Cerebellar nuclear complex (tissue), 1 donor: ENCODE results near the gene CEP350.
"Not testable (repeated sequence)": the region's sequence is repeated elsewhere in the genome, so short reads cannot be mapped to it uniquely, and the experiment has no call there.

Experiments used
- DNase-seq, 2 experiments: peaks; one replicate each; lab custom pipeline; 2025; lab: John Stamatoyannopoulos, UW

The CEP350 gene

DNA sequence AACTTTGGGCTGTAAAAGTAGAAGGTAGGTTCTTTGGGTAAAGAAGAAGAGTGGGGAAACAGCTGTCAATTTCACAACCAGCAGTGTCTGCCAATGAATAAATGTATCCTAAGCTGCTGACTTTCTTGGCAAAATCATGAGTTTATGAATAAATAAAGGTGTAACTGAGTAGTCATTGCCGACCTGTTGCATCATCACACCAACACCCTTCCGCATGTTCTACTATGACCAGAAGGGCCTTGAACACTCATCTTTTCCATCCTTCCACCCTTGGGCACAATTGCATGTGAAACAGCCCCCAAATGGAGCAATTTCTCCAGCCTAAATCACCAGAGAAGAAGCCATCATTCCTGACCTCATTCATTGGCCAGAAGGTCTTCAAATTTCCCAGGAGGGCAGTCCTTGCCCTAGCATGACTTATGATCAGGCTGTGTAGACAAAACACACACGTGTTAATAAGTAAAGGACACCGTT is 168.9 kb downstream of the CEP350 start:
- no peak for DNase-seq

DNA sequence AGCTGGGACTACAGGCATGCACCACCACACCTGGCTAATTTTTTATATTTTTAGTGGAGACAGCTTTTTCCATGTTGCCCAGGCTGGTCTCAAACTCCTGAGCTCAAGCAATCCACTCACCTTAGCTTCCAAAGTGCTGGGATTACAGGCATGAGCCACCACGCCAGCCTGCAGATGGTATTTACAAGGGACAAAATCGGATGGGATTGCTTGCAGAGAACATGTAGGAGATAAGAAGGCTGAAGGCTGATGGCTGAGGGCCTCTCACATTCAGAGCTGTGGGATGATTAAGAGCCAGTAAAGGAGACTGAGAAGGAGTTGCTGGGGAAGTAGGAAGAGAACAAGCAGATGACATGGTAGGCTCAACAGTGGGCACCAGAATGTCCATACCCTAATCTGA is 176.0 kb downstream of the CEP350 start:
- DNase-seq = no peak

DNA sequence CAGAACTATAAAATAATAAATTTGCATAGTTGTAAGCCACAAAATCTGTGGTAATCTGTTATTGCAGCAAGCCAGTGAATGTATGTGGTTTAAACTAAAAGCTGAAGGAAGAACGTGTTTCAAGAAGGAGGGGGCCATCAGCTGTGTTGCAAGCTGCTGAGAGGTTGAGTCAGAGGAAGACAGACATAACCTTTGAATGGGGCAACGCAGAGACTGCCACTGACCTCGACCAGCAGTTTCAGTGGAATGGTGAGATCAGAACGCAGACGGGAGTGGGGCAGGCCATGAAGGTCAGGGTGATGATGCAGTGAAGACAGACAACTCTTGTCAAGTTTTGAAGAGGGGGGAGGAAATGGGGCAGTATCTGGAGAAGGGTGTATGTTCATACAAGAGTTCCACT is 176.9 kb downstream of the CEP350 start:
- DNase-seq = no peak

DNA sequence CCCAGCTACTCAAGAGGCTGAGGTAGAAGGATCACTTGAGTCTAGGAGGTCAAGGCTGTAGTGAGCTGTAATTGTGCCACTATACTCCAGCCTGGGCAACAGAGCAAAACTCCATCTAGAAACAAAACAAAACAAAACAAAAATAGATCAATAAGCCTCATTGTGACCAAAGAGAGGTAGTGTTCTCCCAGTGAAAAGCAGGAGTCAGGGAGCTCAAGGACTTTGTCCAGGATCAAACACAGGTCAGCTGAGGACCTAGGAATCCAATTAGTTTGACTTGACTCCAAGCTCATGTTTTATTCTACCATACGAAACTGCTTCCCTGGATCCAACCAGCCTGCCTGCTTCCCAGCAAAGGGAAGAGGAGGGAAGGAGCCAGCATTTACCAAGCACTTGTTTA is 178.6 kb downstream of the CEP350 start:
- DNase-seq = no peak

DNA sequence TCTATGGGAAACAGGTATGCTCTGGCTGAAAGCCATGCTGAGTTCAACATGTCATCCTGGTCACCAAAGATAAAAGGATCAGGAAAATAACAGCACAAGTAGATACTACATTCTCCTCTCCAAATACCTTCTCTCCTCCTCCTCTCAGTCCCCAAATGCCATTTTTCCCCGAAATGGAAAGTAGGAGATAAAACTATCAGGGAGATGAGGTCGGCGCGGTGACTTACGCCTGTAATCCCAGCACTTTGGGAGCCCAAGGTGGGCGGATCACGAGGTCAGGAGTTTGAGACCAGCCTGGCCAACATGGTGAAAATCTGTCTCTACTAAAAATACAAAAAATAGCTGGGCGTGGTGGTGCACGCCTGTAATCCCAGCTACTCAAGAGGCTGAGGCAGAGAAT is 179.1 kb downstream of the CEP350 start:
- not testable (repeated sequence) for DNase-seq

DNA sequence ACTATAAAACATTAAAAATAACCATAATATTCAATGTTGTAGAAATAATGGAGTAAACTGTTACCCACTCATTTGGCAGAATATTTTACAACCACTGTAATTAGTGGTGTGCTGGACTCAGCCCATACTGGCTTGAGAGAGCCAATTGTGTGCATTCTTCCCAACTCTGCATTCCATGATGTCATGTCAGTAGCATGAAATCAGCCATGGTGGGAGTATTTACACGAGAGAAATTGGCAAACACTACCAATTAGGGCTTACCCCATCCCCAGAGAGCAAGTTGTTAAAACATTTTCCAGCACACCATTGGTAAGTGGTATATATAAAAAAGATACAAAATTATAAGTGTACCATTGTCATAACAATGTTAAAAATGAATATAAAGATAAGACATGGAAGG is 180.9 kb downstream of the CEP350 start:
- DNase-seq = no peak

DNA sequence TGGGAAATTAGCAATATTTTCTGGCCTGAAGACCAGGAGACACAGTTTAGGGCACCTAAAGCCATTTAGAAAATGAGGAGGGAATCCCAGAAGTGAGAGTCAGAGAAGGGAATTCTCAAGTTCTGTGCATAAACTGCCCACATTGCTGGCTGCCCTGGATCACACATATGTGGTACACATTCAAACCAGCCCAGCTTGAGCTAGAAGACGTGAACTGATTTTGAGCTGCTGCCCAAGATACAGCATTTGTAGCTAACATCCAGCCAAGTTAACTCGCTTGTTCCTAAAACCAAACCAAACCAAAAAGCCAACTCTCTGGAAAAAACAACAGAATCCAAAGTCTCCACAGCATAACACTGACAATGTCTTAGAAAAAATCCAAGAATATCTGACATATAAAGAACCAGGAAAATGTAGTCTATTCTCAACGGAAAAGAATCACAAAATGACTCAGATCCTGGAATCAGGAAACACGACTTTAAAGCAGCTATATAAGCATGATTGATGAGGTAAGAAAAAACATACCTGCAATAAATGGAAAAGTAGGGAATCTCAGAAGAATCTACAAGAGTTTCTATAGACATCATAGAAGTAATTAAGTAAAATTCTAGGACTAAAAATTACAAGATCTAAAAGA is 181.8 kb downstream of the CEP350 start:
- no peak for DNase-seq

DNA sequence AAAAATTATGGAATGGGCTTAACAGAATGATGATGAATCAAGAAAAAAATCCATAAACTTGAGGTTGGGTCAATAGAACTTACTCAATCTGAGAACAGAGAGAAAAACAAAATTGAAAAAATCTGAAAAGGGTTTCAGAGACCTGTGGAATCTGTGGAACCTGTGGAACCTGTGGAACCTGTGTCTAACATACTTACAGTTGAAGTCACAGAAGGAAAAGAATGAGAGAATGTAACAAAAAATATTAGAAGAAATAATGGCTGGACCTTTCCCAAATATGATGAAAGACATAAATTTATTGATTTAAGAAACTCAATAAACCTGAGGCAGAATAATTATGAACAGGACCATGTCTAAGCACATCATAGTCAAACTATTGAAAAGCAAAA is 182.4 kb downstream of the CEP350 start:
- DNase-seq = no peak

DNA sequence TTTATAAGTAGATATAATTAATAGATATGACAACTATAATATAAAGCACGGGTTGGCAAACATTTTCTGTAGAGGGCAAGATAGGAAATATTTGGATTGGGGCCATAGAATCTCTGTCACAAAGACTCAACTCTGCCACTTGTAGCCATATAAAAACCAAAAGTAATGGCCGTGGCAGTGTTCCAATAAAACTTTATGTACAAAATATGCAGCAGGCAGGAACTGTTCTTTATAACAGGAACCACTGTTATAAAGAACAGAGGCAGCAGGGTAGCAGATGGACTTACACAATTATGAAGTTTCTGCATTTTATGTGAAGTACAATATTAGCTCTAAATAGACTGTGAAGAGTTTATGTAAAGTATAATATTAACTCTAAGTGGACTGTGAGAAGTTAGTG is 183.2 kb downstream of the CEP350 start:
- DNase-seq = no peak

DNA sequence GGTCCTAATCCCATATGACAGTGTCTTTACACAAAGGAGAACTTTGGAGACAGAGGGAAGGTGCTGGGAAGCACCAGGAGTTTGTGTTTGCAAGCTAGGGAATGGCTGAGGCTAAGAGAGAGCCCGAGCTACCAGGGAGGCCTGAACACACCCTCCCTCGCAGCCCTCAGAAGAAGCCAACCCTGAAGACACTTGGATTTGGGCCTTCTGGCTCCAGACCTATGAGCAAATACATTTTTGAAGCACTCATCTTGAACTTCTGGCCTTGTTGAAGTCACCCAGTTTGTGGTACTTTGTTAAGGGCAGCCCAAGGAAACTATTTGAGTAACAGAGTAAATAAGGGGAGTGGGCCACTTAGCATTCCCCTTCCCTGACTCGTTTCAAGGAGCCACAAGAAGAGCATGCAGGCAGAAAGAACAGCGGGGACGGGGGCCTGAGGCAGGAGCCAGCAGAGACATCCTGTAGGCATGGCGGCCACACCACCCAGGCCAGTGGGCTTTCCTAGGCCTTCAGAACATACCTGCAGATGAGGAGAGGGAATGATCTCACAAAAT is 186.8 kb downstream of the CEP350 start:
- no peak for DNase-seq

DNA sequence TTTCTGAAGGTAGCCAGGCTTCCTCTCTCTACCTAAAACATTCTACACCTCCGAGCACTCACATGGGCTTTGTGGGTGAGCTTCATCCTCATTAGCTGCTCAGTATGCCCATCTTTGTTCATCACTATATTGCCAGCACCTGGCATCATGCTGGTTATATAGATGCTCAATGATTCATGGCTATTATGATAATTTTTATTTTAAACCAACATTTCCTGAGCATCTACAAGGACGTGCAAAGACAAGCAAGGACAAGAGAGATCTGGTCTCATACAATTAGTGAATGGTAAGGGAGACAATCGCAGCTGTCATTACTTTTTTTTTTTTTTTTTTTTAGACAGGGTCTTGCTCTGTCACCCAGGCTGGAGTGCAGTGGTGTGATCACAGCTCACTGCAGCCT is 188.7 kb downstream of the CEP350 start:
- DNase-seq = no peak

DNA sequence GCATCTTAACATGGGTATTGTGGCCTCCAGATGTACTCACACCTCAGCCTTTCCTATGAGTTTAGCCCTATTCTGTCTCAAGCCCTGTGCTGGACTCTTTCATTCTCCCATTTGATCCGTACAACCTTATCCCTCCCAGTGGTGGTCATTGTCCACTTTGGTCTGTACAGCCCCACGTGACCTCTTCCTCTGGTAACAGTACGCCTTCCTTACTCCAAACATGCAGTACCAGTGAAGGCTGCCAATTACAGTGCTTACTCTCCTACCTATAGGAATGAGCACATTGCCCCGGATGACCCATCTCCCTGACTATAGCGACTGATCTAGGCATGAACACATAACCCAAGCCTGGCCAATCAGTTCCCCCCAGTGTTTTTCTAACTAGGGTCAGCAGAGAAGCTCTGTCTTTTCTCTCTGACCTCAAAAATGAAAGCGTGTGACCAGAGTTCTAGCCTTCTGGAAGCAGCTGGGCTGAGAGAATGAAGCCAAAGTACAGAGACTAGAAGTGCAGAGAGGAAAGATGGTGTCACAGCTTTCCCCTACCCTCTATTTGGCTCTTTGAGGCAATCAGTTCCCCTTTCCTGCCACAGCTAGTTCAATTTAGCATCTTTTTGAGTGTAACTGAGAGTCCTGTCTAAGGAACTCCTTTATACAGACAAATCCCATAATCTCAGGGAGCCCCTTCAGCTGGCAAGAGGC is 190.2 kb downstream of the CEP350 start:
- DNase-seq = no peak

DNA sequence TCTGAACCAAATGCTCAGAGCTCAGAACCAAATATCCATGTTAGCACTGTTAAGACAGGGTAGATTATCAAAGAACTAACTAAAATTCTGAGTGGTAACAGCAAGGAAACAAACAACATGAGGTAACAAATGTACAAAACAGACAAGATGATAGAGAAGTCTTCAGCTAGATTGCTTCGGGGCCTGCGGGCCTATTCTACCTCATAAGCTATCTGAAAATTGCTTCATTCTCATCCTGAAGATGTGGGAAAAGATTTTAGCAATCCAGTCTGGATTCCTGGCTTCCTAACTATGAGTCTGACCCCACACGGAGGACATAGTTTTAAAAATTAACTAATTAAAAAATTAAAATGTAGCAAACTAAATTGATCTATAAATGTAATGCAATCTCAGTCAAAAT is 190.8 kb downstream of the CEP350 start:
- no peak for DNase-seq

DNA sequence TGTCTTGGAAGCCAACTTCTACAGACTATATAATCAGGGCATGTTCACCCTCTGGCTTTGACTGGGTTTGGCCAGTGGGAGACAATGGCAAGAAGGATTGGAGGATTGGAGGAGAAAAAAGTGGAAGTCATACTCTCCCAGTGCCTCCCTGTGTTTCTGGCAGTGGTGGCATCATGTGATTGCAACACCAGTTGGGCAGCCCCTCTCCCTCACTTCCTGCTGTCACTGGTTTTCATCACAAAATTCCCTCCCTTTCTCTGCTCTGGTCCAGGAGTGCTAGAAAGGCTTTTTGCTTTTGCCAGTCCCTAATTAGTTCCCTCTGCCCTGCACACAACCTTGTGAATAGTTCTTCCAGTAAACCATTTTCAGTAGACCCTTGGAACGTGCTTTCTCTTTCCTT is 196.4 kb downstream of the CEP350 start:
- DNase-seq = no peak

DNA sequence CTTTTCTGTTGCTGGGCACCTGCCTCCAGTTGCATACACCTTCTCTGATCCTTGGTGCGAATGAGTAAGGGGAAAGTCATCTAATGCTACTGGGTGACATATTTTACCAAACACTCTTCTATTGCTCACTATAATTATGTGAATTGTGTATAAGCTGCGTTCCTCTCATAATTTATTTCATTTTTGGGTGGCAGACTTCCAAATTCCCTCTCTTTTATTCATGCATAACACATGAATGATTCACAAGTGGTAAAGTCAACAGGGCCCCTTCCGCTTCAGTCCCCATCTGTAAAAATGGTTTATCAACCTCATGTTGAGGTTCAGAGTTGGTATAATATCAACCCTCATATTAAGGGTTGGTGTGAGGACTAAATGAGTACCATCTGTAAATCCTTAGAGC is 196.9 kb downstream of the CEP350 start:
- DNase-seq = no peak

DNA sequence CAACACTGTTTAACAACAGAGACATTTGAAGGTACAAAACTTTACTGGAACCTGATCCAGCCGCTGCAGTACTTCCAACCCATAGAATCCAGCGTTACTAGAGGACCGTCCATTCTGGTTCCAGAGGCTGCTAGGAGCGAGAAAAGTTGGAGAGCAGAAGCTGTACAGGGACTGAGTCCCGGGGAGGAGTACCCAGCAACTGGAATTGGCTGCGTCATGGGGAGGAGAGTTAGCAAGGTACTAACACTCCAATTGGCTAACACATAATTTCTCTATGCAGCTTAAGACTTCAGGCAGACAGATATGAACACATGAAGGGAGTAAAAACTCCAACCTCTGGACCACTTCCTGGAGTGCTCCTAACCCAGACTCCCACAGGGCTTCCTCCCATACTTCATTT is 198.0 kb downstream of the CEP350 start:
- no peak for DNase-seq

DNA sequence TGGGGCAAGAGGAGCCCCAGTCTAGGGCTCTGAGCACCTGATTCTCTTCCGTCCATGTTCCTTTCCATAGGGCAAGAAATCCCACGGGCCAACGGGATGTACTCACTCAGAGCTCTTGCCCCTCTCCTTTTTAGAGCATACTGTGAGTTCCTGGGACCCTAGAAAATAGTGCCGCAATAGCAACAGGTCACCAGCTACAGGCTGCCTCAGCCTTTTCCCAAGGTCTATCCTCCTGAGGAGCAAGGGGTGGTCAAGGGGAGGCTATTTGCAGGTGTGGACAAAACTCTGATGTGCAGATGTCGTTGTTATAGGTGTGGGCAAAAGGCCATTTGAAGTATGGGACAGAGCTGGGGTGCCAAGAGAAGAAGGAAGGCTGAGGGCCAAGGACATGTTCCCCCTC is 198.4 kb downstream of the CEP350 start:
- DNase-seq = no peak

DNA sequence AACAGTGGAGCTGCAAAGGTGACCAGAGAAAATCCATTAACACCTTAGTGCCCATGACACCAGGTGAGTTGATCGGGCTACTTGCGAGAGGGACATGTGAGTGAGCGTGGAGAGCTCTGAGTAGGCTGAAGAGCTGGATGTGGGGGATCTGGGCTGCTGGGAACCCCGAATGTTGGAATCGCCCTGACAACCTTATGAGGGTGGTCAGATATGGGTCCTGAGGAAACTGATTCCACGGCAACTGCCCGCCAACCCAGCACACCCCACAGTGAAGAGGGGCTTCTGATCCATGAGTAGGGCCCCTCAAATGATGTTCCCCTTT is 199.4 kb downstream of the CEP350 start:
- DNase-seq = no peak

DNA sequence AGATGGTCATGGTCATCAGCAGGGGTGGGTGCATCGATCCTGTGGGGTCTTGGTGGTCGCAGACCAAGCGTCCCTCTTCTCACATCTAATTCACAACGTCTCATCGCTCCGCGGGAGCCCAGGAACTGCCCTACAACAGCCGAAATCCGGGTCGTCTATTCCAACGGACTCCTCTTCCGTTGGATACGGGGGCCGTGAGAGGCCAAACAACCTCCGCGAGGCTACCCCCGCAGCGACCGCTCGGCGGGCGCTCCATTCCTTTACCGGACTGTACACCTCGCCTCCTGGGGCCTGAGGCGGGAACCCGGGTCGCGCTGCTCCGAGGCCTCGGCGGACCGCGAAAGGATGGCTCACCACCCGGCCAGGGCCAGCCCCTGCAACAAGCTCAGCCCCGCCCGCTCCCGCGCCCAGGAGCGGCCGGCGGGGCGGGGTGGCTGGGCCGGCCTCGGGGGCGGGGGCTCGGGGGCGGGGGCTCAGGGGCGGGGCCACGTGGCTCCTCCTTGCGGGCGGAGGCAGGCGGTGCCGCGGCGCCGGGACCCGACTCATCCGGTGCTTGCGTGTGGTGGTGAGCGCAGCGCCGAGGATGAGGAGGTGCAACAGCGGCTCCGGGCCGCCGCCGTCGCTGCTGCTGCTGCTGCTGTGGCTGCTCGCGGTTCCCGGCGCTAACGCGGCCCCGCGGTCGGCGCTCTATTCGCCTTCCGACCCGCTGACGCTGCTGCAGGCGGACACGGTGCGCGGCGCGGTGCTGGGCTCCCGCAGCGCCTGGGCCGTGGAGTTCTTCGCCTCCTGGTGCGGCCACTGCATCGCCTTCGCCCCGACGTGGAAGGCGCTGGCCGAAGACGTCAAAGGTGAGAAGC is 199.9 kb downstream of the CEP350 start, which contains the start of gene QSOX1:
TSS of gene QSOX1 (plus strand) at position 545 of the 857 bp plus-strand sequence. CDS start at position 584, 39 bp downstream.
- peak; percentile 9 to 42 for DNase-seq

DNA sequence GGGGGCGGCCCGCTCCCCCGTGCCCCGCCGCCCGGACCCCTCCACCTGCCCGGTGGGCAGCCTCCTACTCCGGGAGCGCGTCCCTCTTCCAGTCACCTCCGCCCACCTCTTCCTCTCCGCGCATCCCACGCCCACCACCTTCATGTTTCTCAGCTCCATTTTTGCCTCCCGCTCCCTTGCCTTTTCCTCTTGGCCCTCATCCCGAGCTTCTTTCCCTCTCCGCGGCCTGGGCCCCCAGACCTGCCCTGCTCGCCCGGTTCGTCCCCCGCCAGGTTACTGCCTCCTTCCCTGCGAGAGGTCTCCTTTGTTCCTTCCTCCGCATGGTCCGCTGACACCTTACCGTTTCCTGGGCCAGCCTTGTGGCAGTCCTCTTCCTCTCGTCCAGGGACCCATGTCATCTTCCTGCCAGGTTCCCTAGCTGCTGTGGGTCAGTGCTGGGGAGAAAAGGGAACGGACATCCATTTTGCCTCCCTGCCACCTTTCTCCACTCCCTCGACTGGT is 200.6 kb downstream of the CEP350 start:
- DNase-seq = no peak

DNA sequence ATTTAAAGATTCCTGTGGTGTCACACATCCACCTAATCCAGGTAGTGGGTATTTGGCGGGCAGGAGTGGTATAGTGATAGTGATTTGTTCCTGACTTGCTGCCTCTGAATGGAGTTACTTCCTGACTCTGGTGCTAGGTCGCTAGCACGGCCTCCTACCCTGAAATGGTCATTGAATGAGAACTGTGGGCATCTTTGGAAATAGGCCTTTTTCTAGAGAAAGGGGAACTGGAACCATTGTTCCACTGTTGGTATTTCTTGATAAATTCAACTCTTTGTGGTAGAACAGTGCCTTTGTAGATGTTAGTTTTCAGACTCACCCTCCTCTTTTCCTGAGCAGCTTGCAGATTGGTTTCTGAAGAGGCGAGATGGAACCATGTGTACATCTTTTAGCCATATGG is 201.6 kb downstream of the CEP350 start:
- DNase-seq = no peak

DNA sequence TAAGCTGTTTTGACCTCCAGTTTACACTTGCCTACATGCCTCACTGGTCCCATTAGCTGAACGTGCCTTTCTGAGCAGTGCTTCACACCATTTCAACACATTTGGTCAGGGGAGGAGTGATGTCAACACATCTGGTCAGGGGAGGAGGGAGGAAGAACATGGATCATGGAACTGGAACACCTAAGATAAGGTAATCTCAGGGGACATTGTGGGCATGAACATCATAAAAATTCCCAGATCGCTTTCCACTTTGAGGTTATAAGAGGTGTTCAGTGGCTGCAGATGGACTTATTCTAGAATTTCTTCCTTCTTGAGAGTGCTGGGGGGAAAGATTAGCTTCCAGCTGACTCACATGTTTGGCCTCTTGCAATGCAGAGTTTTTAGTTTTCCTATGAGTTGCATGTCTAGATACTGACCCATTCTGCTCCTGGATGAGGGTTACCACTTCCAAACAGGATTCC is 202.1 kb downstream of the CEP350 start:
- no peak for DNase-seq
